ENCODE measurements around the gene CYSTM1. TPM values are rescaled to one million over a fixed set of nuclear protein-coding genes. Genes with fewer than 3 reads are reported as not detected.

CYSTM1 gene
- total RNA-seq, 4 donors from 2014 or later: 88.9 to 115 (median 106) TPM

DNA sequence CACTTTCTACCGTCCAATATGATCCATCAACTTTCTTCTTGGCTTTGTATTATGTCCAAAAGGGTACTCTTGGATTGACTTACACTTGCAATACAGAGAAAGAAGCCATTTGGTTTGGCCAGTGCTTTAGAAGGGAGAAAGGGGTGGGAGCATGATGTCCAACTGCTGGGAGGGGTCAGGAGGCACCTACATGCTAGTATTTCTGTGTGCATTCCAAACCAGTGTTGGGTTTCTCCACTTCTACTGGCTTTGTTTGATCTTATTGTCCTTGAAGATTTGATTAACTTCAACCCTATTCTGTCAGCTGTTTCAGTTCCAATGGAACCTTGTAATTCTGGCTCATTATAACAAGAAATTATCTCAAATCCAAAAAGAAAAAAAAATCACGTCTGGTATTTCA, 27.6 kb downstream of the CYSTM1 start:
- TF ChIP-seq, protein P1, sequence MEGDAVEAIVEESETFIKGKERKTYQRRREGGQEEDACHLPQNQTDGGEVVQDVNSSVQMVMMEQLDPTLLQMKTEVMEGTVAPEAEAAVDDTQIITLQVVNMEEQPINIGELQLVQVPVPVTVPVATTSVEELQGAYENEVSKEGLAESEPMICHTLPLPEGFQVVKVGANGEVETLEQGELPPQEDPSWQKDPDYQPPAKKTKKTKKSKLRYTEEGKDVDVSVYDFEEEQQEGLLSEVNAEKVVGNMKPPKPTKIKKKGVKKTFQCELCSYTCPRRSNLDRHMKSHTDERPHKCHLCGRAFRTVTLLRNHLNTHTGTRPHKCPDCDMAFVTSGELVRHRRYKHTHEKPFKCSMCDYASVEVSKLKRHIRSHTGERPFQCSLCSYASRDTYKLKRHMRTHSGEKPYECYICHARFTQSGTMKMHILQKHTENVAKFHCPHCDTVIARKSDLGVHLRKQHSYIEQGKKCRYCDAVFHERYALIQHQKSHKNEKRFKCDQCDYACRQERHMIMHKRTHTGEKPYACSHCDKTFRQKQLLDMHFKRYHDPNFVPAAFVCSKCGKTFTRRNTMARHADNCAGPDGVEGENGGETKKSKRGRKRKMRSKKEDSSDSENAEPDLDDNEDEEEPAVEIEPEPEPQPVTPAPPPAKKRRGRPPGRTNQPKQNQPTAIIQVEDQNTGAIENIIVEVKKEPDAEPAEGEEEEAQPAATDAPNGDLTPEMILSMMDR (IDR thresholded peaks at IDR 0.05; ENCODE audit: low read depth): no peak

DNA sequence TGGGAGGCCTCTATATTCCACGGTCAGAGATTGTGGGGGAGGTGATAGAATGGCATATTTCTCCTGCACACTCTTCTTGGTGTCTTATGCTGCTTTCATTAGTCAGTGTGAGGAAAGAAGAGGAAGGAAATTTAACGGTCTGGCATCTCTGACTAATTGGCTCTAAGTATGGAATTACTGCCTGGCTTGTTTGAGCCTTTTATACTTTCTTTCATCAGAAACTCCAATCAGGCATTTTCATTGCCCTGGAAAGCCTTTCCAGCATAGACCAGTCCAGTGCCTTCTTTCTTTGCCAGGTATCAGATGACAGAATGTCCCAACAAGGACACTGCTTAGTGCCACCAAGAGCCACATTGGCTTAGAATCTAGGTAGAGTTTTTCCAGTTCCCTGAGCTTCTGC, 30.2 kb downstream of the CYSTM1 start:
- TF ChIP-seq, protein P1 (IDR thresholded peaks at IDR 0.05; ENCODE audit: low read depth): no peak

DNA sequence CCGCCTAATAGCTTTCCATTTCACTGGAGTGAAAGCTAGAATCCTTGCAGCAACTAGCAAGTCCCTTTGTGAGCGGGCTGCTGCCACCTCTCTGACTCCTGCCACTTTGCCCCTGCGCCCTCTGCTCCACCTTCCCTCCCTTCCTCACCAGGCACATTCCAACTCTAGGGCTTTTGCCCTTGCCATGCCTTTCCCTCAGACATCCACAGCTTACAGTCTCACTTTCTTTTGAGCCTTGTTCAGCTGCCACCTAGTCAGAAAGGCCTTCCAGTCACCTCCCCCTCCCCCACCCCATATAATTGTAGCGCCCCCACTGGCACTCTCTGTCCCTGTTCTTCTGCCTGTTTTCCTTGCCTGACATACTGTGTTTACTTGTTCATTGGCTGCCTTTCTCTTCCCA, 31.0 kb downstream of the CYSTM1 start:
- TF ChIP-seq, protein P1 (IDR thresholded peaks at IDR 0.05; ENCODE audit: low read depth): no peak

DNA sequence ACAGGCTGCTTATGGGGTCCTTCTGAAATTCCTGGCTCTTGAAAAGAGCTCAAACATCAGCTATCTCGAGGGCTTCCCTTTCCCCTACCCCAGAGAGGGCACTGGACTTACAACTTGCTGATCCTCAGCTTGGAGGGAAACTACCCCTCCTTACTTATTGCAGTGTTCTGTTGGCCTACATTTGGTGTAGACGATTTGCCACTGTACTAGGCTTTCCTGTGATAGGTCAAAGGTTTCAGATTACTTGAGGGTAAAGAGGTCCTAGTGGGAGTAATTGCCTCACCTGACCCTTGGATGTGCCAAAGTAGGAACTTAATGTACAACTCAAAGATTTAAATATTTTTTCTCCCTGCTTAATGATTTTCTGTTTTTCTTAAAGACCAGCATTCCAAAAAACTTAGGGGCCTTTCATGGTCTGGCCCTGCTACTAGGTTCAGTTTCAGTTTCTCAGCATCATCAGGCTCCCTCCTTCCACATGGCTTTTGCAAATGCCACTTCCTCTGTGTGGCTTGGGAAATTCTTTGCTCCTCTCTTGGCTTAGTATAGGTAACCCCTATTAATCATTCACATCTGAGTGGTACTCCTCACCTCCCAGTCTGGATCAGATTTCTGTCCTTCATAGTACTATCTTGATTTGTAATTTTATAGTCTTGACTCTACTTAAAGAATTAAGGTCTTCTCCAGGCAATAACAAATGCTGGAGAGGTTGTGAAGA, 32.4 kb downstream of the CYSTM1 start:
- TF ChIP-seq, protein P1 (IDR thresholded peaks at IDR 0.05; ENCODE audit: low read depth): no peak

DNA sequence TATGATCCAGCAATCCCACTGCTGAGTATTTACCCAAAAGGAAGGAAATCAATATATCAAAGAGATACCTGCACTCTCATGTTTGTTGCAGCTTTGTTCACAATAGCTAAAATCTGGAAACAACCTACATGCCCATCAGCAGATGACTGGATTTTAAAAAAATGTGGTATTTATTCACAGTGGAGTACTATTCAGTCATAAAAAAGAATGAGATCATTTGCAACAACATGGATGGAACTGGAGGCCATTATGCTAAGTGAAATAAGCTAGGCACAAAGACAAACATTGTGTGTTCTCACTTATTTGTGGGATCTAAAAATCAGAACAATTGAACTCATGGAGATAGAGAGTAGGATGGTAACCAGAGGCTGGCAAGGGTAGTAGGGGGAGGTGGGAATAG, 33.1 kb downstream of the CYSTM1 start:
- TF ChIP-seq, protein P1 (IDR thresholded peaks at IDR 0.05; ENCODE audit: low read depth): no peak

DNA sequence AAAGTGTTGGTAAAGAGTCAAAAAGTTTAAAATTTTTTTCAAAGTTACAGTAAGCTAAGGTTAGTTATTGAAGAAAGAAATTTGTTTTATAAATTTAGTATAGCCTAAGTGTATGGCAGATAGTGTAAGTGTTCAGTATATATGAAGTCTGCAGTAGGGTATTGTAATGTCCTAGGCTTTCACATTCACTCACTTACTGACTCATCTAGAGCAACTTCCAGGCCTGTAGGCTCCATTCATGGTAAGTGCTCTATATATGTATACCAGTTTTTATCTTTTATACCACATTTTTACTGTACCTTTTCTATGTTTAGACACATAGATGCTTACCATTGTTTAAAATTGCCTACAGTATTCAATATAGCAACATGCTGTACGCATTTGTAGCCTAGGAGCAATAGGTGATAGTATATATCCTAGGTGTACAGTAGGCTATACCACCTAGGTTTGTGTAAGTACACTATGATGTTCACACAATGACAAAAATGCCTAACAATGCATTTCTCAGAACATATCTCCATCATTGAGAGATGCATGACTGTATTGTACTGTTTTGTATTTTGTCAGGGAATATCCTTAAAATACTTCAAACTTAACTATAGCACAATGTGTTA, 38.5 kb downstream of the CYSTM1 start:
- TF ChIP-seq, protein P1 (IDR thresholded peaks at IDR 0.05; ENCODE audit: low read depth): no peak

DNA sequence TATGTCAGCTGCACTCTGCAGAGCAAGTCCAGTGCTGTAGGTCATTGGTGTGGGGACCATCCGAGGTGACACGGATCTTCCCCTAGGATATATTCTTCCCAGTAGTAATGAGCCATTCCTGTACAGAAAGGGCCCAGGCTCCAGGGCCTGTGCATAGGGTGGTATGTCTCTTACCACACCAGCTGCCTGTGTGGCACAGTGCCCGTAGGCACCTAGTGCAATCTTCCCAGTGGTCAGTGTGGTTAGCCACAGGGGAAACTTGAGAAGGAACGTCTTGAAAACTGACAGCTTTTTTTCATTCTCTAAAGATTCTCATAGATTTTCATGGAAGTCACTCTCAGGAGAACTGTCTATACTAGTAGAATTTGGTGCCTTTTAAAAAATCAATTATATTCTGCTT, 39.8 kb downstream of the CYSTM1 start:
- TF ChIP-seq, protein P1 (IDR thresholded peaks at IDR 0.05; ENCODE audit: low read depth): no peak
